H9 (cell line): ENCODE data around the gene RAB6B. TPM values are rescaled to one million over a fixed set of nuclear protein-coding genes. Genes with fewer than 3 reads are reported as not detected.

ENCODE experiments used
- DNase-seq: peaks from one replicate; pipeline ENCODE4 v3.0.0-alpha.2; 2017
- H2AFZ ChIP-seq: one replicate; pipeline ENCODE4 v1.6.1; 2013; ENCODE audit warnings: mild to moderate bottlenecking, low read length, control low read depth, moderate library complexity
- H2AK5ac ChIP-seq: 2 replicates; pipeline ENCODE4 v1.6.1; 2013; ENCODE audit warnings: low read length, control low read depth, mixed read lengths; ENCODE audit not compliant: insufficient read length
- H2BK120ac ChIP-seq: one replicate; pipeline ENCODE4 v1.6.1; 2013; ENCODE audit warnings: low read depth, mild to moderate bottlenecking, low read length, control low read depth, inconsistent platforms; ENCODE audit not compliant: poor library complexity, severe bottlenecking
- H2BK12ac ChIP-seq: 2 replicates; pipeline ENCODE4 v1.6.1; 2013; ENCODE audit warnings: low read length, control low read depth, mixed read lengths, low read depth; ENCODE audit not compliant: insufficient read length
- H2BK15ac ChIP-seq: 2 replicates; pipeline ENCODE4 v1.6.1; 2013; ENCODE audit warnings: low read depth, low read length, control low read depth
- H2BK20ac ChIP-seq: one replicate; pipeline ENCODE4 v1.6.1; 2013; ENCODE audit warnings: low read depth, mild to moderate bottlenecking, low read length, control low read depth, inconsistent platforms; ENCODE audit not compliant: poor library complexity, severe bottlenecking
- H2BK5ac ChIP-seq: 2 replicates; pipeline ENCODE4 v1.6.1; 2013; ENCODE audit warnings: low read length, control low read depth, mixed read lengths; ENCODE audit not compliant: insufficient read length
- H3K14ac ChIP-seq: 2 replicates; pipeline ENCODE4 v1.6.1; 2013; ENCODE audit warnings: low read length, control low read depth; ENCODE audit not compliant: insufficient read depth
- H3K18ac ChIP-seq: 2 replicates; pipeline ENCODE4 v1.6.1; 2013; ENCODE audit warnings: low read depth, mild to moderate bottlenecking, mixed read lengths, low read length, control low read depth; ENCODE audit not compliant: insufficient read length
- H3K23ac ChIP-seq: 2 replicates; pipeline ENCODE4 v1.6.1; 2013; ENCODE audit warnings: low read length, control low read depth, mixed read lengths, low read depth; ENCODE audit not compliant: insufficient read length
- H3K23me2 ChIP-seq: 2 replicates; pipeline ENCODE4 v1.6.1; 2013; ENCODE audit warnings: low read depth, mild to moderate bottlenecking, mixed read lengths, low read length, control low read depth; ENCODE audit not compliant: insufficient read length, poor library complexity, severe bottlenecking
- H3K27ac ChIP-seq: 2 replicates; pipeline ENCODE4 v1.5.1; 2013; ENCODE audit warnings: low read length, control low read depth, mixed read lengths, low read depth; ENCODE audit not compliant: insufficient read length
- H3K27me3 ChIP-seq: 2 replicates; pipeline ENCODE4 v1.6.1; 2013; ENCODE audit warnings: low read length, control low read depth, inconsistent platforms; ENCODE audit not compliant: insufficient read depth
- H3K4ac ChIP-seq: 2 replicates; pipeline ENCODE4 v1.6.1; 2013; ENCODE audit warnings: low read depth, mild to moderate bottlenecking, control low read depth, inconsistent platforms, low read length, moderate library complexity
- H3K4me1 ChIP-seq: 2 replicates; pipeline ENCODE4 v1.6.1; 2013; ENCODE audit warnings: low read length, control low read depth, inconsistent platforms; ENCODE audit not compliant: insufficient read depth
- H3K4me2 ChIP-seq: 2 replicates; pipeline ENCODE4 v1.6.1; 2013; ENCODE audit warnings: low read length, control low read depth, mixed read lengths; ENCODE audit not compliant: insufficient read length, insufficient read depth
- H3K56ac ChIP-seq: 2 replicates; pipeline ENCODE4 v1.6.1; 2013; ENCODE audit warnings: low read depth, mild to moderate bottlenecking, mixed read lengths, low read length, control low read depth; ENCODE audit not compliant: insufficient read length
- H3K79me1 ChIP-seq: 2 replicates; pipeline ENCODE4 v1.6.1; 2013; ENCODE audit warnings: low read depth, mild to moderate bottlenecking, moderate library complexity, low read length, control low read depth, inconsistent platforms; ENCODE audit not compliant: insufficient read depth, poor library complexity, severe bottlenecking
- H3K79me2 ChIP-seq: 2 replicates; pipeline ENCODE4 v1.6.1; 2013; ENCODE audit warnings: low read length, control low read depth, inconsistent platforms; ENCODE audit not compliant: insufficient read depth
- H3K9ac ChIP-seq: 2 replicates; pipeline ENCODE4 v1.6.1; 2013; ENCODE audit warnings: low read length, control low read depth, mixed read lengths; ENCODE audit not compliant: insufficient read length; ENCODE audit errors: extremely low read depth
- H3K9me3 ChIP-seq: one replicate; pipeline ENCODE4 v1.6.1; 2013; ENCODE audit warnings: low read depth, low read length, inconsistent platforms; ENCODE audit not compliant: control insufficient read depth
- H3T11ph ChIP-seq: one replicate; pipeline ENCODE4 v1.6.1; 2013; ENCODE audit warnings: mild to moderate bottlenecking, low read length, control low read depth, inconsistent platforms
- H4K20me1 ChIP-seq: one replicate; pipeline ENCODE4 v1.6.1; 2013; ENCODE audit not compliant: control insufficient read depth, insufficient read length, insufficient read depth
- H4K5ac ChIP-seq: 2 replicates; pipeline ENCODE4 v1.6.1; 2013; ENCODE audit warnings: low read depth, mild to moderate bottlenecking, mixed read lengths, low read length, control low read depth; ENCODE audit not compliant: insufficient read length
- H4K8ac ChIP-seq: replicated peaks from 2 replicates; pipeline ENCODE4 v1.6.1; 2013; ENCODE audit warnings: low read length, control low read depth, mixed read lengths, low read depth; ENCODE audit not compliant: insufficient read length
- H4K91ac ChIP-seq: 2 replicates; pipeline ENCODE4 v1.6.1; 2013; ENCODE audit warnings: low read depth, mild to moderate bottlenecking, moderate library complexity, mixed read lengths, low read length, control low read depth; ENCODE audit not compliant: insufficient read length
- H3K27ac Mint-ChIP-seq, 3 experiments: 2 replicates in 2 of 3; 3 replicates in 1 of 3; pipeline ENCODE4 v1.8.0; 2020 to 2021; ENCODE audit warnings: mixed read lengths in 3 of 3, mild to moderate bottlenecking in 1 of 3, moderate library complexity in 1 of 3
- H3K27me3 Mint-ChIP-seq: 2 replicates; pipeline ENCODE4 v1.8.0; 2021; ENCODE audit warnings: low read depth, mild to moderate bottlenecking, moderate library complexity, mixed read lengths
- H3K36me3 Mint-ChIP-seq, 3 experiments: 2 replicates in 2 of 3; 3 replicates in 1 of 3; pipeline ENCODE4 v1.8.0; 2020 to 2021; ENCODE audit warnings: low read depth in 3 of 3, mixed read lengths in 3 of 3; ENCODE audit not compliant: insufficient read depth in 1 of 3
- H3K4me1 Mint-ChIP-seq, 2 experiments: 2 replicates each; pipeline ENCODE4 v1.8.0; 2020; ENCODE audit warnings: mixed read lengths in 2 of 2
- H3K4me3 Mint-ChIP-seq, 2 experiments: 2 replicates in 1 of 2; 3 replicates in 1 of 2; pipeline ENCODE4 v1.8.0; 2020 to 2021; ENCODE audit warnings: mild to moderate bottlenecking in 2 of 2, mixed read lengths in 2 of 2, moderate library complexity in 1 of 2
- H3K9me3 Mint-ChIP-seq, 2 experiments: 2 replicates in 1 of 2; 3 replicates in 1 of 2; pipeline ENCODE4 v1.8.0; 2020; ENCODE audit warnings: mild to moderate bottlenecking in 2 of 2, mixed read lengths in 2 of 2, moderate library complexity in 1 of 2
- CTCF ChIP-seq: fragments of 200-600 bp; sonication (generic); conservative IDR thresholded peaks from 3 replicates; pipeline ENCODE4 v1.8.0; 2021; ENCODE audit warnings: antibody characterized with exemption, mild to moderate bottlenecking
- WGBS: extraction: QIAGEN DNeasy Blood & Tissue Kit; methylation state at CpG from one replicate; pipeline ENCODE4 v1.1.7; 2013; ENCODE audit warnings: missing lambda C conversion rate, low lambda C conversion rate, mixed read lengths; ENCODE audit not compliant: insufficient read length; ENCODE audit errors: extremely low coverage; 5-methylcytosine and 5-hydroxymethylcytosine counted together
- total RNA-seq: library from RNA; stranded (reverse); gene quantifications from 2 replicates; pipeline ENCODE4 v1.2.1, GENCODE V29; 2021

RAB6B gene
- total RNA-seq, 1 experiment from 2014 or later: 12.3 TPM

- H3K79me1 ChIP-seq: no peaks in the 10 kb centered on the region
- no CpG with 5 or more reads among the region's 12 CpGs for WGBS
- H3K27me3 Mint-ChIP-seq: no peaks in the 10 kb centered on the region
- no peak overlapping the region for H2AK5ac ChIP-seq
- no peak for TF ChIP-seq CTCF
- no peak overlapping the region for H3K18ac ChIP-seq
- no peaks in the 10 kb centered on the region; a peak in 1 of 7 replicates for H3K36me3 Mint-ChIP-seq
- H3K27ac Mint-ChIP-seq: no peak overlapping the region; a peak in 1 of 7 replicates
- no peak overlapping the region for H3K4ac ChIP-seq
- H4K20me1 ChIP-seq: no peaks in the 10 kb centered on the region
- H4K91ac ChIP-seq: no peak overlapping the region
- no peak overlapping the region for H3K56ac ChIP-seq
- H3K9ac ChIP-seq: no peak overlapping the region
- no peak overlapping the region for H3K14ac ChIP-seq
- H3K9me3 Mint-ChIP-seq: no peaks in the 10 kb centered on the region
- H3K9me3 ChIP-seq: no peaks in the 10 kb centered on the region
- H3K23me2 ChIP-seq: no peaks in the 10 kb centered on the region
- H2BK120ac ChIP-seq: no peak overlapping the region
- H4K5ac ChIP-seq: no peak overlapping the region
- peaks cover under 1% of the 10 kb centered on the region; the same call in 1 of the 2 replicates for H3K4me1 ChIP-seq
- DNase-seq: no peak
- H3K27me3 ChIP-seq: no peaks in the 10 kb centered on the region
- no peak overlapping the region for H2BK5ac ChIP-seq
- no peak overlapping the region for H2BK20ac ChIP-seq
- no peak overlapping the region for H2AFZ ChIP-seq
- no peak overlapping the region for H3K23ac ChIP-seq
- peaks cover 25% of the 10 kb centered on the region in 2 experiments for H3K4me1 Mint-ChIP-seq
- no peak overlapping the region for H2BK15ac ChIP-seq
- no peak overlapping the region for H4K8ac ChIP-seq
- no peak overlapping the region; a peak in 1 of 5 replicates for H3K4me3 Mint-ChIP-seq
- no peak overlapping the region for H3K4me2 ChIP-seq
- H3K27ac ChIP-seq: no peak overlapping the region
- H3K79me2 ChIP-seq: no peaks in the 10 kb centered on the region
- H3T11ph ChIP-seq: no peak overlapping the region
- H2BK12ac ChIP-seq: no peak overlapping the region
Observed at GRCh38 chr3:133859381-133860234, 36.1 kb downstream of the RAB6B start.
